Muscle layer of duodenum (tissue), 2 donors: ENCODE measurements around the gene LBR.
A peak's percentile ranks its signal among the peaks of the same experiment; 100 is the strongest.
"Not testable (repeated sequence)": the region's sequence is repeated elsewhere in the genome, so short reads cannot be mapped to it uniquely, and the experiment has no call there.

Source experiments
- H3K27ac ChIP-seq: one replicate; pipeline ENCODE4 v1.7.0; 2013; ENCODE audit warnings: mild to moderate bottlenecking, low read length
- H3K27me3 ChIP-seq: one replicate; pipeline ENCODE4 v1.7.0; 2013; ENCODE audit warnings: low read depth, mild to moderate bottlenecking, control low read depth, low read length
- H3K36me3 ChIP-seq, 2 donors: one replicate each; pipeline ENCODE4 v1.7.0; 2013; ENCODE audit warnings: low read length in 2 of 2, control low read depth in 1 of 2, mild to moderate bottlenecking in 1 of 2; ENCODE audit not compliant: insufficient read depth in 2 of 2, control insufficient read depth in 1 of 2
- H3K4me1 ChIP-seq, 2 donors: one replicate each; pipeline ENCODE4 v1.7.0; 2013; ENCODE audit warnings: low read length in 2 of 2, mild to moderate bottlenecking in 2 of 2, control low read depth in 1 of 2, moderate library complexity in 1 of 2; ENCODE audit not compliant: insufficient read depth in 2 of 2, control insufficient read depth in 1 of 2
- H3K4me3 ChIP-seq, 2 donors: one replicate each; pipeline ENCODE4 v1.7.0; 2013; ENCODE audit warnings: low read length in 2 of 2, low read depth in 1 of 2, mild to moderate bottlenecking in 1 of 2
- H3K9me3 ChIP-seq, 2 donors: one replicate each; pipeline ENCODE4 v1.7.0; 2013; ENCODE audit warnings: low read length in 2 of 2, control low read depth in 1 of 2, mild to moderate bottlenecking in 1 of 2; ENCODE audit not compliant: control insufficient read depth in 1 of 2
- donor health status: healthy.

The LBR gene

GRCh38 chr1:225427235-225428067 is at the start of gene LBR:
Gene LBR (minus strand): TSS chr1:225428038. CDS start chr1:225424075, 3,963 bp downstream.
- no peaks in the 10 kb centered on the region for H3K9me3 ChIP-seq
- H3K36me3 ChIP-seq: no peaks in the 10 kb centered on the region
- no peaks in the 10 kb centered on the region for H3K27me3 ChIP-seq
- peak within 1 kb of the TSS; percentile 83 to 85 for H3K4me3 ChIP-seq
- peaks cover 6 to 32% of the 10 kb centered on the region in 2 donors for H3K4me1 ChIP-seq
- H3K27ac ChIP-seq: peak within 1 kb of the TSS; percentile 89

GRCh38 chr1:225477296-225477911 is 49.6 kb upstream of the LBR start:
- Histone ChIP-seq H3K4me3 (no peak overlapping the region), H3K9me3 (no peaks in the 10 kb centered on the region), H3K4me1 (peaks cover 0 to 4% of the 10 kb centered on the region in 2 donors), H3K36me3 (no peaks in the 10 kb centered on the region), H3K27me3 (no peaks in the 10 kb centered on the region), H3K27ac (no peak overlapping the region)

GRCh38 chr1:225476538-225476988 is 48.7 kb upstream of the LBR start:
- no peak overlapping the region for H3K27ac ChIP-seq
- no peaks in the 10 kb centered on the region for H3K9me3 ChIP-seq
- no peak overlapping the region for H3K4me3 ChIP-seq
- no peaks in the 10 kb centered on the region for H3K36me3 ChIP-seq
- no peaks in the 10 kb centered on the region for H3K27me3 ChIP-seq
- H3K4me1 ChIP-seq: peaks cover 0 to 4% of the 10 kb centered on the region in 2 donors

- Histone ChIP-seq H3K27me3 (no peaks in the 10 kb centered on the region), H3K9me3 (no peaks in the 10 kb centered on the region), H3K36me3 (no peaks in the 10 kb centered on the region), H3K4me3 (no peak overlapping the region), H3K4me1 (peaks cover 0 to 4% of the 10 kb centered on the region in 2 donors), H3K27ac (no peak overlapping the region)
Measured at GRCh38 chr1:225476100-225476511, 48.3 kb upstream of the LBR start.

- Histone ChIP-seq H3K9me3 (no peaks in the 10 kb centered on the region), H3K27me3 (no peaks in the 10 kb centered on the region), H3K27ac (no peak overlapping the region), H3K4me1 (peaks cover 0 to 4% of the 10 kb centered on the region in 2 donors), H3K36me3 (no peaks in the 10 kb centered on the region), H3K4me3 (peak overlapping the region in 1 of 2 donors; percentile 31)
Measured at GRCh38 chr1:225474986-225475820, 47.4 kb upstream of the LBR start.

GRCh38 chr1:225474439-225474985 is 46.7 kb upstream of the LBR start:
- Histone ChIP-seq H3K27ac (no peak overlapping the region), H3K4me3 (no peak overlapping the region)

GRCh38 chr1:225473676-225474438 is 46.0 kb upstream of the LBR start:
- not testable (repeated sequence) for H3K4me1 ChIP-seq, H3K27ac ChIP-seq, H3K4me3 ChIP-seq

More at GRCh38 chr1:225474439-225474985, 46.7 kb upstream of the LBR start:
- no peaks in the 10 kb centered on the region for H3K27me3 ChIP-seq
- H3K4me1 ChIP-seq: peaks cover 0 to 4% of the 10 kb centered on the region in 2 donors
- no peaks in the 10 kb centered on the region for H3K36me3 ChIP-seq
- no peaks in the 10 kb centered on the region for H3K9me3 ChIP-seq

GRCh38 chr1:225473266-225473665 is 45.4 kb upstream of the LBR start:
- not testable (repeated sequence) for H3K9me3 ChIP-seq, H3K36me3 ChIP-seq, H3K27me3 ChIP-seq, H3K4me3 ChIP-seq, H3K4me1 ChIP-seq, H3K27ac ChIP-seq

More at GRCh38 chr1:225473676-225474438, 46.0 kb upstream of the LBR start:
- H3K9me3 ChIP-seq, H3K36me3 ChIP-seq, H3K27me3 ChIP-seq: not testable (repeated sequence)

- no peak overlapping the region for H3K4me3 ChIP-seq
- H3K9me3 ChIP-seq: no peaks in the 10 kb centered on the region
- H3K36me3 ChIP-seq: no peaks in the 10 kb centered on the region
- no peaks in the 10 kb centered on the region for H3K27me3 ChIP-seq
- H3K4me1 ChIP-seq: peaks cover 8 to 15% of the 10 kb centered on the region in 2 donors
- no peak overlapping the region for H3K27ac ChIP-seq
Measured at GRCh38 chr1:225471453-225472301, 43.8 kb upstream of the LBR start.

GRCh38 chr1:225471109-225471452 is 43.2 kb upstream of the LBR start:
- H3K4me3 ChIP-seq: no peak overlapping the region
- no peaks in the 10 kb centered on the region for H3K36me3 ChIP-seq
- H3K27me3 ChIP-seq: no peaks in the 10 kb centered on the region
- H3K4me1 ChIP-seq: peaks cover 8 to 15% of the 10 kb centered on the region in 2 donors
- no peaks in the 10 kb centered on the region for H3K9me3 ChIP-seq
- H3K27ac ChIP-seq: no peak overlapping the region
